T-cell (primary cell): ENCODE data around the gene GSE1. TPM values are rescaled to one million over a fixed set of nuclear protein-coding genes. Genes with fewer than 3 reads are reported as not detected.

Experiments
- ATAC-seq, 4 experiments: fragments of 200-7000 bp in 3 of 4; fragments of 150-1000 bp in 1 of 4; cut with Tn5 transposase; replicated peaks in 1 of 4; 1 replicate in 3 of 4; 2 replicates in 1 of 4; pipeline ENCODE4 v1.10.0; 2021; ENCODE audit warnings: moderate library complexity in 3 of 4, mild to moderate bottlenecking in 2 of 4, moderate number of reproducible peaks in 1 of 4
- CTCF ChIA-PET, 2 donors: fragments of 300-600 bp; sonication (Branson Sonifier 250); formaldehyde crosslinking; loops; one replicate each; lab custom pipeline; 2022; ENCODE audit warnings: antibody characterized with exemption in 2 of 2; lab: Charles Lee
- POLR2A ChIA-PET, 2 donors: fragments of 300-600 bp; sonication (Branson Sonifier 250); formaldehyde crosslinking; loops; one replicate each; lab custom pipeline; 2022; ENCODE audit warnings: antibody characterized with exemption in 2 of 2; lab: Charles Lee
- DNase-seq, 35 experiments: peaks; one replicate each; pipeline versions ENCODE4 v3.0.0 to v3.0.0-alpha.2; 2013 to 2023
- H3K27ac ChIP-seq: one replicate; pipeline ENCODE4 v1.5.1; 2013; ENCODE audit warnings: low read length
- H3K27me3 ChIP-seq, 2 experiments: replicated peaks in 1 of 2; 1 replicate in 1 of 2; 2 replicates in 1 of 2; pipeline versions ENCODE4 v1.6.1 to v1.7.0; 2013; ENCODE audit warnings: low read length in 1 of 2, mixed read lengths in 1 of 2; ENCODE audit not compliant: control insufficient read depth in 2 of 2, insufficient read depth in 2 of 2; ENCODE audit errors: extremely low read depth in 1 of 2
- H3K36me3 ChIP-seq, 2 donors: 1 replicate in 1 of 2; 2 replicates in 1 of 2; pipeline versions ENCODE4 v1.6.1 to v1.7.0; 2013; ENCODE audit warnings: low read length in 1 of 2; ENCODE audit not compliant: control insufficient read depth in 2 of 2, insufficient read depth in 1 of 2; ENCODE audit errors: extremely low read depth in 1 of 2
- H3K4me1 ChIP-seq, 2 experiments: 1 replicate in 1 of 2; 2 replicates in 1 of 2; pipeline versions ENCODE4 v1.6.1 to v1.7.0; 2013; ENCODE audit warnings: low read length in 2 of 2, mixed read lengths in 1 of 2; ENCODE audit not compliant: insufficient read depth in 2 of 2, control insufficient read depth in 1 of 2; ENCODE audit errors: extremely low read depth in 1 of 2
- H3K4me3 ChIP-seq, 2 donors: 1 replicate in 1 of 2; 2 replicates in 1 of 2; pipeline versions ENCODE4 v1.5.1 to v1.7.0; 2013; ENCODE audit warnings: mild to moderate bottlenecking in 2 of 2, low read length in 1 of 2, moderate library complexity in 1 of 2; ENCODE audit not compliant: control insufficient read depth in 1 of 2; ENCODE audit errors: extremely low read depth in 1 of 2
- H3K9me3 ChIP-seq: 2 replicates; pipeline ENCODE4 v1.7.0; 2013
- H3K27ac Mint-ChIP-seq, 2 donors: one replicate each; pipeline ENCODE4 v1.8.0; 2020 to 2021; ENCODE audit warnings: mild to moderate bottlenecking in 2 of 2, mixed read lengths in 2 of 2
- H3K27me3 Mint-ChIP-seq, 2 donors: one replicate each; pipeline ENCODE4 v1.8.0; 2021 to 2022; ENCODE audit warnings: mixed read lengths in 2 of 2
- H3K36me3 Mint-ChIP-seq: one replicate; pipeline ENCODE4 v1.8.0; 2021; ENCODE audit warnings: mixed read lengths
- H3K4me1 Mint-ChIP-seq, 3 donors: one replicate each; pipeline ENCODE4 v1.8.0; 2020 to 2022; ENCODE audit warnings: mixed read lengths in 3 of 3, mild to moderate bottlenecking in 1 of 3
- H3K4me3 Mint-ChIP-seq, 3 donors: one replicate each; pipeline ENCODE4 v1.8.0; 2020 to 2022; ENCODE audit warnings: mild to moderate bottlenecking in 3 of 3, mixed read lengths in 3 of 3, moderate library complexity in 3 of 3
- H3K9me3 Mint-ChIP-seq, 3 donors: one replicate each; pipeline ENCODE4 v1.8.0; 2020 to 2022; ENCODE audit warnings: mixed read lengths in 3 of 3
- WGBS: methylation state at CpG from one replicate; pipeline ENCODE4 v1.1.5; 2013; ENCODE audit warnings: missing lambda C conversion rate; ENCODE audit not compliant: insufficient coverage; 5-methylcytosine and 5-hydroxymethylcytosine counted together
- total RNA-seq, 35 experiments: library from RNA in 6 of 35; stranded (reverse) in 6 of 35; fragments of 120-200 nt in 1 of 35; gene quantifications; one replicate each; pipeline versions ENCODE4 v1.2.1 to v1.2.4 and lab custom pipeline; 2013 to 2026

GSE1 gene
- total RNA-seq, 5 donors from 2014 or later (not counting 1 experiment from before 2014, with no cell fraction given), result 29.1 to 61.7 (median 37.4) TPM

- no peak overlapping the region for H3K27ac Mint-ChIP-seq
- H3K4me3 Mint-ChIP-seq, result no peak overlapping the region
- CTCF ChIA-PET, result no interaction called here
- peaks cover 0 to 3% (median 0%) of the 10 kb centered on the region in 3 donors for H3K4me1 Mint-ChIP-seq
- no peaks in the 10 kb centered on the region for H3K27me3 Mint-ChIP-seq
- Histone ChIP-seq H3K4me3 (no peak overlapping the region), H3K4me1 (peaks cover 0 to 5% of the 10 kb centered on the region in 2 experiments), H3K27ac (no peak overlapping the region), H3K27me3 (no peaks in the 10 kb centered on the region), H3K36me3 (peaks cover 18 to 56% of the 10 kb centered on the region in 2 donors), H3K9me3 (no peaks in the 10 kb centered on the region)
- peaks cover 17% of the 10 kb centered on the region for H3K36me3 Mint-ChIP-seq
- ATAC-seq (no peak), DNase-seq (no peak)
- POLR2A ChIA-PET, result no interaction called here
- 95% methylated on average over 35 of the region's 35 CpGs for WGBS
- no peaks in the 10 kb centered on the region for H3K9me3 Mint-ChIP-seq
These were observed 42.4 kb downstream of the GSE1 start for GRCh38 chr16:85655216-85656129.

DNA sequence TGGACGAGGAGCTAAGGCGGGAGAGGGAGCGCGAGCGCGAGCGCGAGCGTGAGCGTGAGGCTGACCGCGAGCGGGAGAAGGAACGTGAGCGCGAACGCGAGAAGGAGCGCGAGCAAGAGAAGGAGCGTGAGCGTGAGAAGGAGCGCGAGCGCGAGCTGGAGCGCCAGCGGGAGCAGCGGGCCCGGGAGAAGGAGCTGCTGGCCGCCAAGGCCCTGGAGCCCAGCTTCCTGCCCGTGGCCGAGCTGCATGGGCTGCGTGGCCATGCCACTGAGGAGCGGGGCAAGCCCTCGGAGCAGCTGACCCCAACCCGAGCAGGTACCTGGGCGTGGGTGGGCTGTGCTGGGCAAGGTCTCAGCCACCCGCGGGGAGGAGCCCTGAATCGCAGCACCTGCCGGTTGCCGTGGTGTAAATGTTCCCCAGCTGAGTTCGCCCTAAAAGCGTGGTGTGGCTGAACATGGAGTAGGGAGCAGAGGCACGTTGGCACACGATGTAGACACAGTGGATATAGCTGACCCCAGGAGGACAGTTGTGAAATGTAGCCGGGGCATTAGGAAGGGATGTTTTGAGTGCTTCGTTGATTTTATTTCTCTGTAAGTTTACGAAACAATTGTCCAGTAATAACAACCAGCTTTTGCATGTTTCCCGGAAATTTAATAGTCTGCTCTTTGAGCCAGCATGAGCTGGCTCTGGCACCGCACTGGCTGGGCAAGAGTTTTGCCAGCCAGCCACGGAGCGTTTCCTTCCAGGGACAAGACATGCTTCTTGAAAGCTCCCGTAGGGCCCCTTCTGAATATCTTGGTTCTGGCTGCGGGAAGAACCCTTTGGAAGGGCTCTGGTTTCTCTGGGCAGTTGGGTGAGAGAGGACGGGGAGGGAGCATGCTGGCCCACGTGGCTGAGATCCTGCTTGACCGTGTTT is 43.5 kb downstream of the GSE1 start:
- no peaks in the 10 kb centered on the region for H3K9me3 ChIP-seq
- ATAC-seq (no peak), DNase-seq (no peak)
- H3K4me3 ChIP-seq, result no peak overlapping the region
- H3K27ac ChIP-seq, result no peak overlapping the region
- no peaks in the 10 kb centered on the region for H3K4me1 ChIP-seq
- ChIA-PET CTCF (interaction anchor here in 1 of 2 donors (0.6 kb wide), 1 partner anchor 122 kb away, joined by 5 read pairs; no protein-coding TSS in a partner anchor), POLR2A (no interaction called here)
- H3K36me3 ChIP-seq, result peaks cover 26 to 61% of the 10 kb centered on the region in 2 donors
- H3K4me3 Mint-ChIP-seq, result no peak overlapping the region
- H3K4me1 Mint-ChIP-seq, result peaks cover 0 to 3% (median 0%) of the 10 kb centered on the region in 3 donors
- H3K9me3 Mint-ChIP-seq, result no peaks in the 10 kb centered on the region
- H3K36me3 Mint-ChIP-seq, result peaks cover 17% of the 10 kb centered on the region
- WGBS, result 96% methylated on average over 54 of the region's 59 CpGs
- no peaks in the 10 kb centered on the region for H3K27me3 Mint-ChIP-seq
- no peaks in the 10 kb centered on the region for H3K27me3 ChIP-seq
- no peak overlapping the region for H3K27ac Mint-ChIP-seq

- POLR2A ChIA-PET, result no interaction called here
- H3K27me3 ChIP-seq, result no peaks in the 10 kb centered on the region
- H3K4me1 ChIP-seq, result no peaks in the 10 kb centered on the region
- Mint-ChIP-seq H3K27ac (no peak overlapping the region), H3K4me1 (peaks cover 0 to 3% (median 0%) of the 10 kb centered on the region in 3 donors), H3K27me3 (no peaks in the 10 kb centered on the region), H3K9me3 (no peaks in the 10 kb centered on the region), H3K4me3 (no peak overlapping the region), H3K36me3 (peaks cover 17% of the 10 kb centered on the region)
- peaks cover 29 to 63% of the 10 kb centered on the region in 2 donors for H3K36me3 ChIP-seq
- H3K27ac ChIP-seq, result no peak overlapping the region
- ATAC-seq (no peak), DNase-seq (no peak)
- H3K9me3 ChIP-seq, result no peaks in the 10 kb centered on the region
- no peak overlapping the region for H3K4me3 ChIP-seq
- 95% methylated on average over 19 of the region's 21 CpGs for WGBS
- CTCF ChIA-PET, result interaction anchor here in 1 of 2 donors (0.6 kb wide), 1 partner anchor 123 kb away, joined by 5 read pairs; no protein-coding TSS in a partner anchor
These were observed 44.1 kb downstream of the GSE1 start for GRCh38 chr16:85657267-85657650.

DNA sequence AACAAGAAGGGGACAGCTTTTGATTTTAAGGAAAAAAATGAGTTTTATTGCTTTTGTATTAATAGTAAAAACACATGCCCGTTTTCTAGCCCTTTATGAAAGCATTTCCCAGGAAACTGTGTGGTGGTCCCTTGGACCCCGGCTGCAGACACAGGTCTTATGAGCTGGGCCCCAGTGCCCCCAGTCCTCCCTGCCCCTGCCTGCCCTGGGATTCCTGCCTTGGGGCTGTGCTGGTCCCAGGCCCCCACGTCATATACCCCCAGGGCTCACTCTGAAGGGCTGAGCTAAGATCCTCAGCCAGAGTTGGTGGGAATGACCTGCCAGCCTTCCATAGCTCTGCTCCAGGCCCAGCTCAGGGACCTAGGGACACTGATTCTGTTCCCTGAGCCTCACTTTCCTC is 44.9 kb downstream of the GSE1 start:
- no peak overlapping the region for H3K27ac ChIP-seq
- no peaks in the 10 kb centered on the region for H3K9me3 ChIP-seq
- ATAC-seq (no peak), DNase-seq (no peak)
- H3K4me1 Mint-ChIP-seq, result peaks cover 0 to 3% (median 0%) of the 10 kb centered on the region in 3 donors
- H3K27ac Mint-ChIP-seq, result no peak overlapping the region
- H3K4me3 Mint-ChIP-seq, result no peak overlapping the region
- no peaks in the 10 kb centered on the region for H3K27me3 ChIP-seq
- H3K4me3 ChIP-seq, result no peak overlapping the region
- peaks cover 35 to 70% of the 10 kb centered on the region in 2 donors for H3K36me3 ChIP-seq
- H3K9me3 Mint-ChIP-seq, result no peaks in the 10 kb centered on the region
- ChIA-PET POLR2A (no interaction called here), CTCF (interaction anchor here (0.6 to 1.3 kb wide), 2 partner anchors 62 to 102 kb away, joined by 3 to 4 read pairs; no protein-coding TSS in a partner anchor)
- H3K36me3 Mint-ChIP-seq, result peaks cover 20% of the 10 kb centered on the region
- 100% methylated on average over 3 of the region's 3 CpGs for WGBS
- H3K4me1 ChIP-seq, result no peaks in the 10 kb centered on the region
- no peaks in the 10 kb centered on the region for H3K27me3 Mint-ChIP-seq

- no peaks in the 10 kb centered on the region for H3K9me3 Mint-ChIP-seq
- H3K27me3 Mint-ChIP-seq, result no peaks in the 10 kb centered on the region
- H3K36me3 ChIP-seq, result peaks cover 35 to 75% of the 10 kb centered on the region in 2 donors
- WGBS, result 97% methylated on average over 18 of the region's 18 CpGs
- POLR2A ChIA-PET, result interaction anchor here in 1 of 2 donors (0.5 kb wide), 1 partner anchor 1853 kb away, joined by 3 read pairs; no protein-coding TSS in a partner anchor
- peaks cover 0 to 3% (median 0%) of the 10 kb centered on the region in 3 donors for H3K4me1 Mint-ChIP-seq
- no peak overlapping the region for H3K4me3 Mint-ChIP-seq
- H3K27ac ChIP-seq, result no peak overlapping the region
- no peaks in the 10 kb centered on the region for H3K9me3 ChIP-seq
- no peak overlapping the region for H3K27ac Mint-ChIP-seq
- H3K4me1 ChIP-seq, result no peaks in the 10 kb centered on the region
- H3K36me3 Mint-ChIP-seq, result peaks cover 24% of the 10 kb centered on the region
- H3K27me3 ChIP-seq, result no peaks in the 10 kb centered on the region
- DNase-seq (no peak), ATAC-seq (no peak)
- CTCF ChIA-PET, result interaction anchor here (0.5 to 1.3 kb wide), 6 partner anchors 8 to 268 kb away, joined by 3 to 7 read pairs (median 4); no protein-coding TSS in a partner anchor
- no peak overlapping the region for H3K4me3 ChIP-seq
These were observed 45.6 kb downstream of the GSE1 start for GRCh38 chr16:85658504-85659326.
